ENCODE measurements around the gene PHYKPL. TPM values are rescaled to one million over a fixed set of nuclear protein-coding genes. Genes with fewer than 3 reads are reported as not detected.
"Not testable (repeated sequence)": the region's sequence is repeated elsewhere in the genome, so short reads cannot be mapped to it uniquely, and the experiment has no call there.

Gene PHYKPL
- total RNA-seq, 1 donor from 2014 or later: 12.9 TPM

GRCh38 chr5:178264044-178264443, 31.4 kb upstream of the PHYKPL start:
- no peak for DNase-seq

- no peak for DNase-seq
Observed at GRCh38 chr5:178261666-178262600, 29.3 kb upstream of the PHYKPL start.

GRCh38 chr5:178259623-178260536, 27.3 kb upstream of the PHYKPL start:
- DNase-seq: no peak

- no peak for DNase-seq
Observed at GRCh38 chr5:178257650-178258049, 25.0 kb upstream of the PHYKPL start.

- DNase-seq: no peak
Observed at GRCh38 chr5:178256746-178257145, 24.1 kb upstream of the PHYKPL start.

- DNase-seq: not testable (repeated sequence)
Observed at GRCh38 chr5:178253632-178254031, 21.0 kb upstream of the PHYKPL start.

- DNase-seq: no peak
Observed at GRCh38 chr5:178252258-178252657, 19.7 kb upstream of the PHYKPL start.

GRCh38 chr5:178250263-178250662, 17.7 kb upstream of the PHYKPL start:
- no peak for DNase-seq

GRCh38 chr5:178249191-178249989, 16.8 kb upstream of the PHYKPL start:
- no peak for DNase-seq

- no peak for DNase-seq
Observed at GRCh38 chr5:178248750-178249149, 16.1 kb upstream of the PHYKPL start.

- no peak for DNase-seq
Observed at GRCh38 chr5:178247481-178248456, 15.2 kb upstream of the PHYKPL start.

- no peak for DNase-seq
Observed at GRCh38 chr5:178246624-178247279, 14.2 kb upstream of the PHYKPL start.

- DNase-seq: no peak
Observed at GRCh38 chr5:178245389-178245788, 12.8 kb upstream of the PHYKPL start.

- DNase-seq: no peak
Observed at GRCh38 chr5:178244576-178244975, 12.0 kb upstream of the PHYKPL start.

GRCh38 chr5:178242416-178242815, 9.8 kb upstream of the PHYKPL start:
- DNase-seq: no peak

GRCh38 chr5:178241688-178242231, 9.2 kb upstream of the PHYKPL start:
- DNase-seq: no peak

GRCh38 chr5:178241231-178241663, 8.6 kb upstream of the PHYKPL start:
- no peak for DNase-seq

- no peak for DNase-seq
Observed at GRCh38 chr5:178240766-178241165, 8.2 kb upstream of the PHYKPL start.

GRCh38 chr5:178240341-178240741, 7.7 kb upstream of the PHYKPL start:
- no peak for DNase-seq

Measured in occipital lobe (tissue), 2 donors.